GF-D8 (cell line): ENCODE results near the gene PI4K2A.

Experiments used
- DNase-seq: peaks from one replicate; lab custom pipeline; 2025; lab: John Stamatoyannopoulos, UW

PI4K2A gene

DNA sequence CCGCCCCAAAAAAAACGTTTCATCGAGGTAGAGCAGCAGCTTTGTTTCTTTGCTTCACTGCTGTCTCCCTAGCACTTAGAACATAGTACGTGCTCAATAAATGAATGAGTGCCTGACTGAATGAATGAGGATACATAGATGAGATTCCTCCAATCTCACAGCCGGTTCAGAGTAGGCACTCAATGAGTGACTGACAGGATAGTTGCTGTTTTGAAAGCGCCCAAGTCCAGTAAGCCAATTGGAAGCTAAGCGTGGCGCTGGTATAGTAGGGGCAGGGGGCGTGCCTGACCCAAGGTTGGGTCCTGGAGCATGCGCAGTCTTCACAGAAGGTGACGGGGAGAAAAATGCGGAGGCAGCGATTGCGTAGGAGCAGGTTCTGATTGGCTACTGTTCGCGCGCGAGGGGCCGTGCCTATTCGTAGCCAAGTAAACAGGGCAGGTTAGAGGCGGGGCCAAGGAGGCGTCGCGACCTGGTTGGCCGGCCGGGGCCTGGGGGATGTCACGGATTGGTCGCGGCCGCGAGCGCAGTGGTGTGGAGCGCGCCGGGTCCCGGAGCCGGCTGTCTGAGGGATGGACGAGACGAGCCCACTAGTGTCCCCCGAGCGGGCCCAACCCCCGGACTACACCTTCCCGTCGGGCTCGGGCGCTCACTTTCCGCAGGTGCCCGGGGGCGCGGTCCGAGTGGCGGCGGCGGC, at the start of gene PI4K2A:
Gene PI4K2A (plus strand): TSS at position 498 of the 694 bp plus-strand sequence. CDS start 72 bp downstream, at position 570.
- DNase-seq: peak; percentile 59

DNA sequence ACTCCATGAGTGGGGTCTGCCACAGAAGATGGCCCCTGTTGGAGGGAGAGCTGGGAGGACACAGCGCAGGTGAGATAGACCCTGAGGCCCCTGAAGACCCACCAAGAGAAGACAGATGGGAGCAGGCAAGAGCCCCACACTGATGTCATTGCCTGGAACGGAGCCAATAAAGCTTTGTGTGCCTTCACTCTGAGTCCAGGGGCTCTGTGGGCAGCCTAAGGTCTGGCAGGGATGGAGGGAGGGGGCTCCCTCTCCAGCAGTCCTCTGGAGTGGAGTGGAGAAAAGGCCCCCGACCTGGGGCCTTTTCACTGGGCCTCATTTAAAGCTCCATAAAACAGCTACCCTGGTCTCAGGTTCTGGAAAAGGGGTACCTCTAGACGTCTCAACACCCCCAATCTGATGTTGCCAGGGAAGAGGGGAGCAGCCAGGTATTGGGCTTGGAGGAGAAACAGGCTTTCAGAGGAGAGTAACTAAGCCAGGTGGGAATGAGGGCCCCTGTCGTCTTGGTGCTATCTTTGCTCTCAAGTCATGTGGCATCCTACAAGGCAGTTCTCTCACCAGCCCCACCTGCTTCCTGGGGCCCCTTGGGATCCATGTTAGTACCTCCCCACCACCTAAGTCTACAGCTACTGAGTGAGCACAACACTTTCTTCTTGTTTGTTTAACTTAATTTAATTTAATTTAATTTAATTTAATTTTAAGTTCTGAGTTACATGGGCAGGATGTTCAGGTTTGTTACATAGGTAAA, 49.5 kb upstream of the PI4K2A start:
- no peak for DNase-seq

- DNase-seq: no peak
Observed at GRCh38 chr10:97593421-97593820, 47.0 kb upstream of the PI4K2A start.

- no peak for DNase-seq
Observed at GRCh38 chr10:97596101-97597082, 44.1 kb upstream of the PI4K2A start.

DNA sequence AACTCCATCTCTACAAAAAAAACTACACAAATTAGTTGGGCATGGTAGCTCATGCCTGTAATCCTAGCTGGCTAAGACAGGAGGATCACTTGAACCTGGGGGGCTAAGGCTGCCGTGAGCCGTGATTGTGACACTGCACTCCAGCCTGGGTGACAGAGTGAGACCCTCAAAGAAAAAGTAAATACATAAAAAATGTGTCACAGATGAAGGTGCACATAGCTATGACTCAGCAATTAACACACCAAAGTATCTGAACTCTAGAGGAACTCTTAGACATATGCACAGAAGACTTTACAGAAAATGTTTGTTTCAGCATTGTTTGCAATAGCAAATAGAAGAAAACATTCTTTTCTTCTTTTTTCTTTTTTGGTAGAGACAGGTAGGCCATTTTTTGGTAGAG, 42.7 kb upstream of the PI4K2A start:
- DNase-seq: no peak

GRCh38 chr10:97598407-97599271, 41.8 kb upstream of the PI4K2A start:
- DNase-seq: no peak

DNA sequence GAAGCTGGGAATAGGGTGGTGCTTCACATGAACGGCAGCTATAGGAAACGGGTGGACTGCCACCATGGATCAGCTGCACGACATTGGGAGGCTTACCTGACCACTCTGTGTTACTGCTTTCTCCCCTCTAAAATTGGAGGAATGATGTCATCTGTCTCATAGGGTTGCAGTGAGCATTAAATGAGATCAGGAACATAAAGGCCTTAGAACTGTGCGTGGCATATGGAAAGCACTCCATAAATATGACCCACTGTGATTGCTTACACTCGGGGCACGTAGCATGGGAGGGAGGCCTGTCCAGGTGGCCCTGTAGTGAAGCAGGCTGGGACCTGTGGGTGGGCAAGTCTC, 41.2 kb upstream of the PI4K2A start:
- DNase-seq: no peak

DNA sequence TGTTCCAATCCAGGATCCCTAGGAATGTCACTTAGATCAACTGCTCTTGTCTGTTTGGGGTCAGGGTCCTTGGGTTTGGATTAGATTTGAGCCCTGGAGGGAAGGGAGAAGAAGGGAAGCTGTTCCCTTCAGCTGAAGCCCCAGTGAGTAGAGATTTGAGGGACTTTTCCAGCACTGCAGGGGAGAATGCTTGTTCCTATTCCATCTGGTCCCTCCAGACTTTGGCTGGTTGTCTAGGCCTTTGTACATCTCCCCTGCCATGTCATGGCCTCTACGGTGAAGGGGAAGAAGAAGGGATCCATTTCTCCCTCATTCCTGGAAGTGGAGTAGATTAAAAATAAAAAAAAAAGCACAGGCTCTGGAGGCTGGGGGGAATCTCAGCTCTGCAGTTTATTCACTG, 39.9 kb upstream of the PI4K2A start:
- DNase-seq: no peak

DNA sequence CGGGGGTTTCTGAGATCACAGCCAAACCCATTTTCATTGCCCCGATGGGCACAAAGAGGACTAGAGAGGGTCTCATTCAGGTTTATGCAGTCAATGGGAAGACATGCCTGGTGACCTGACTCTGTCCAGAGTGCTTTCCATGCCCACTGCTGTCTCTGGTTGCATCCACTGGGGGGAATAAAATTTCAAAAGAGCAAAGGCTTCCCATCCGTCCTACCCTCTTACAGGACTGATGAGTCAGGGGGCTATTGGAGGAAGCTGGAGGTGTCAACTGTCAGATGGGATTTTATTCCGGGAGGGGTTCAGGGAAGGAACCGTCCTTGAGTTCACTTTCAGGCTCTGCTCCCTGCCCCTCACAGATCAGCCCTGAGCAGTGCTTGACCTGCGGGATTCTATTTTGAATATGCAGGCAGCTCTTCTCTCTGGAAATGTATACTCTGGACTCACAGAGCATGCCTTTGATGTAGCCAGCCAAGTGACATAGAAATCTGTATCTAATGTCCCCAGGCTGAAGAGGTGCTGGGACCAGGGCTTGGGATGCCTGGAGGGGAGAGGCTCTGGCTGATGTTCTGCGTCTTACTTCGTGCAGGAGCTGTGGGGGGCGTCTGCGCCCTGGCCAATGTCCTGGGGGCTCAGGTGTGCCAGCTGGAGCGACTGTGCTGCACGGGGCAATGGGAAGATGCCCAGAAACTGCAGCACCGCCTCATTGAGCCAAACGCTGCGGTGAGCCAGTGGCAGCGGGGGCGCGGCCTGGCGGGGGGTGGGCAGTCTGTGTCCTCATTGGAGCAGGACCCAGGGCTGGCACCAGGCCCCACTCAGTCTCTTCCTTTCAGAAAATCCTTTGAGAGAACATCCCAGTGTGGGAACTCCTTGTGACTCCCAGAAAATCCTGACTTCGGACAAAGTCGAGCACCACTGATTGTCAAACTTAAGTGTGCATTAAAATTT, 38.9 kb upstream of the PI4K2A start:
- DNase-seq: no peak

DNA sequence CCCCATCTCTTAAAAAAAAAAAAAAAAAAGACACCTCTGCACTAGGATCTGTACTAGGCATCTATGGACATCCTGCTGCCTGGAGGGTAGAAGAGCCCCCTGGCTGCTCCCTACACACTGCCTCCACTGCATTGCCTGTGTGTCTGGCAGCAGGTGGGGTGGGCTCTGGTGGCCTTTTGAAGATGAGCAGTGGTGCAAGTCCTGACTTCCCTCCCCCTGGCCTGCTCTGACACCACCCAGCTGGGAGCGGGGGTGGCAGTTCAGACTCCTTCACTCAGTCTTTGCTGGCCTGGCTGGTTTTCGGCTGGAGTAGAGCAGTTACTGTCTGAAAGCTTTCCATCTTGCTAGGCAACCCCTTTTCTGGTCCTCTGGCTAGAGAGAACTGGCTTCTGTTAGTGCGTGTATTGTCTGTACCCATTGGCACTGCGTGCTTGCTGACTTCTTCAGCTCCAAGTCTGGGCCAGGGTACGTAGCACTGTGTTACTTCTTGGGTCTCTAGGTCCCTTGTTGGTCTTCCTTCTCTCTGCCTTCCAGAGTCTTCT, 33.3 kb upstream of the PI4K2A start:
- DNase-seq: no peak

DNA sequence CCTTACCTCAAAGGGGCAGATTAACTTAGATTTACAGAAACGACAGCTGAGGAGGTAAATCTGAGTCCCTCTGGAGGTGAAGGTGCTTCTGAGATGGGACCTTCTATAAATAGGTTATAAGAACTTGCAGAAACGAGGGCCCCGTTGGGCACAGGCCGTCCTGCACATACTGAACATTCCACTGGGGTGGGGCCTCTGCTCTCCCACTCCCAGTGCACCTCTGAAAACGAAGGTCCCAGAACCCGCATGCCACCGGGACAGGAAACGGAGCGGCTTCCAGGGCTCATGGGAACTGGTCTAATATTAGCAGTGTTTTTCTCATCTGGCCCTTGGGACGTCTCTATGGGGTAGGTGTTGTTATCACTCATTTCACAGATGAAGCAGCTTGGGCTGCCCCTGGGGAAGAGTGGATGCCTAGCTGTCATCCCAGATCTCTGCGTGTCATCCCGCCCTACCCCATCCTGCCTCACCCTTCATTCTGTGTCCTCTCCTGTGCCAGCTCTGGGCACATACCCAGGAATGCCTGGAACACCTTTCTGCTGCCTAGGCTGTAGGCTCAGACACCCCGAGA, 31.4 kb upstream of the PI4K2A start:
- no peak for DNase-seq

- DNase-seq: no peak
Observed at GRCh38 chr10:97611473-97611872, 29.0 kb upstream of the PI4K2A start.

DNA sequence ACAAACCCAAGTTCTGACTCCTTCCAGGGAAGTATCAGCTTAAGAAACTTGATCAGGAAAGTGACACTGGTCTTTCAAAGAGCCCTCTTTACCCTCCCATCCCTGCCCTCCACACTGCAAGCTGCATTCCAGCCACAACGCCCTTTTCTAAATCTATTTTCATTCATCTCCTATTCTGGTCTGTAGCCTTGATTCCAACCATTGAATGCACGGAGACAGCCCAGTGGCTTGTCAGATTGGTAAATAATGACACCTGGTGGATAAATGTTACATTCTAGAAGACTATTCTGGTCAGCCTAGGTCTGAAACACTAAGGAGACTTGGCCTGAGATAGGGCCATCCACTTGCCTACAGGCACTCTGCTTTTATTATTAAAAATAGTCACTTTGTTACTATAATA, 28.1 kb upstream of the PI4K2A start:
- DNase-seq: no peak

- DNase-seq: no peak
Observed at GRCh38 chr10:97618285-97618684, 22.2 kb upstream of the PI4K2A start.

DNA sequence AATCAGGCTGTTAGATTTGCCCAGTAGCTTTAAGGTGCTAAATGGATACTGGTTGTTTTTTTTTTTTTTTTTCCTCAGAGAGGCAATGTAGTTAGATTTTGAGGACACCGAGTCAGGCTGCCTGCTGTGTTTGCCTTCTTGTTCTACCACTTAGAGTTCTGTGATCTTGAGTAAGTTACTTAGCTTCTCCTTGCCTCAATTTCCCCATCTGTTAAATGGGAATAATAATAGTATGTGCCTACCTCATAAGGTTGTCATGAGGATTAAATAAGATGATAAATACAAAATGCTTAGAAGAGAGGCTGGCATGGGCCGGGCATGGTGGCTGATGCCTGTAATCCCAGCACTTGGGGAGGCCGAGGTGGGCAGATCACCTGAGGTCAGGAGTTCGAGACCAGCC, 21.7 kb upstream of the PI4K2A start:
- DNase-seq: no peak

- no peak for DNase-seq
Observed at GRCh38 chr10:97623277-97623676, 17.2 kb upstream of the PI4K2A start.

DNA sequence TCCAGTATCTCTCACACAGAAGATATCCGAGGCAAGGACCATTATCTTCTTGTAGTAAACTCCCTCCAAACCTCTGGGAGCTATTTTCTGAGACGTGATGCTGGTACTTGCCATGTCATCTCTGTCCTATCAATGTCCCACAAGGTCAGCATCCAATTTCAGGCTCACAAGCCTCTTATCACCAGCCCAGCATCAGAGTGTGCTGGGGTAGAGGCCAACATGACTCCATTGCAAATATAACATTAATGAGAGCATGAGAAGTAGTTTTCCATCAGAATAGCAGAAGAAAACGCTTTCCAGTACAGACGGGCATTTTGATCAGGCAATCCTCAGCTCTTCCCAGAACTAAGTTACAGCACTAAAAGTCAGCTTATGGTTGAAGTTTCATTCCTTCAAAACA, 12.7 kb upstream of the PI4K2A start:
- DNase-seq: no peak

DNA sequence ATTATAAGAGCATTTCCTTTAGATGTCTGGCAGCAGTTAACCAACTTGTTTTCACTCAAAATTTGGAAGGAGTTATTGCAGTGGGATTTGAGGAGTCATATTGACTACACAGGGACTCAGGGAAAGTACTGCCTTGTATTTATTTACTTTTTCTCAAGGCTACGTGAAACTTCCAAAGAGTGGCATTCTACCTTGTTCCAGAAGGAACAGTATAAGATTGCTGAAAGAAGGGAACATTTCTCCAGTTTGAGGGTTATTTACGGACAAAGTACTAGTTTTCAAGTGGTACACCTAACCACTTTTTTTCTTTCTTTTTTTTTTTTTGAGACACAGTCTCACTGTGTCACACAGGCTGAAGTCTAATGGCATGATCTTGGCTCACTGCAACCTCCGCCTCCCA, 12.2 kb upstream of the PI4K2A start:
- DNase-seq: no peak

DNA sequence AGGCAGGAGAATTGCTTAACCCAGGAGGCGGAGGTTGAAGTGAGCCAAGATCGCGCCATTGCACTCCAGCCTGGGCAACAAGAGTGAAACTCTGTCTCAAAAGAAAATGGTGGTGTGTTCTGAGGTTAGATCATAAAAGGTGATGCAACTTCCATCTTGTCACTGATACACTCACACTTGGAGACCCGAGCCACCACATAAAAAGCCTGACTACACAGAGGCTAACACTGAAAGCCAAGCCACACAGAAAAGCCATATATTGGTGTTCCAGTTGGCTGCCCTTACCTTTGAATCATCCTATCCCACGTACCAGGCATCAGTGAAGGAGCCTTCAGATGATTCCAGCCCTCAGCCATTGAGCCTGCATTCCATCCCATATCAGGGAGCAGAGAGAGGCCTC, 11.2 kb upstream of the PI4K2A start:
- DNase-seq: peak; percentile 3

GRCh38 chr10:97631098-97631497, 9.4 kb upstream of the PI4K2A start:
- DNase-seq: no peak
